Thoracic aorta (tissue), 2 donors: Measurements from ENCODE around the gene ZCCHC3. TPM values are rescaled to one million over a fixed set of nuclear protein-coding genes. Genes with fewer than 3 reads are reported as not detected.

Experiments
- ATAC-seq: fragments of 150-250 bp; one replicate; pipeline ENCODE4 v1.8.0; 2017; ENCODE audit warnings: low read depth; ENCODE audit not compliant: insufficient number of reproducible peaks, low FRiP score
- DNase-seq: peaks from one replicate; pipeline ENCODE4 v3.0.0-alpha.2; 2020; ENCODE audit warnings: low spot score
- H3K27ac ChIP-seq, 2 donors: fragments of 200-600 bp; sonication (generic); 1 replicate in 1 of 2; 2 replicates in 1 of 2; pipeline ENCODE4 v1.5.1; 2016; ENCODE audit warnings: mild to moderate bottlenecking in 2 of 2, moderate library complexity in 2 of 2
- H3K27me3 ChIP-seq: fragments of 200-600 bp; sonication (generic); replicated peaks from 2 replicates; pipeline ENCODE4 v1.6.0; 2016; ENCODE audit warnings: mild to moderate bottlenecking; ENCODE audit not compliant: insufficient read depth
- H3K36me3 ChIP-seq: fragments of 200-600 bp; sonication (generic); one replicate; pipeline ENCODE4 v1.5.1; 2016
- H3K4me1 ChIP-seq, 2 donors: fragments of 200-600 bp; sonication (generic); 1 replicate in 1 of 2; 2 replicates in 1 of 2; pipeline versions ENCODE4 v1.5.1 to v1.6.0; 2016; ENCODE audit warnings: low read depth in 2 of 2, mild to moderate bottlenecking in 1 of 2; ENCODE audit not compliant: control insufficient read depth in 1 of 2
- H3K4me3 ChIP-seq: fragments of 200-600 bp; sonication (generic); 2 replicates; pipeline ENCODE4 v1.5.1; 2016; ENCODE audit warnings: mild to moderate bottlenecking
- H3K9me3 ChIP-seq: fragments of 200-600 bp; sonication (generic); 2 replicates; pipeline ENCODE4 v1.5.1; 2016
- total RNA-seq, 2 donors: library from RNA; depleted of rRNA; stranded (reverse); fragments of >200 nt; gene quantifications; one replicate each; pipeline versions ENCODE4 v1.1.0 to v1.2.3, GENCODE V29; 2016
- TF ChIP-seq, protein P1 (sequence below): fragments of 200-600 bp; sonication (generic); IDR thresholded peaks from one replicate; pipeline ENCODE4 v1.5.1; 2019; ENCODE audit warnings: antibody characterized with exemption

Gene ZCCHC3
- total RNA-seq, 2 donors from 2014 or later, result 14.4 to 19.5 TPM

DNA sequence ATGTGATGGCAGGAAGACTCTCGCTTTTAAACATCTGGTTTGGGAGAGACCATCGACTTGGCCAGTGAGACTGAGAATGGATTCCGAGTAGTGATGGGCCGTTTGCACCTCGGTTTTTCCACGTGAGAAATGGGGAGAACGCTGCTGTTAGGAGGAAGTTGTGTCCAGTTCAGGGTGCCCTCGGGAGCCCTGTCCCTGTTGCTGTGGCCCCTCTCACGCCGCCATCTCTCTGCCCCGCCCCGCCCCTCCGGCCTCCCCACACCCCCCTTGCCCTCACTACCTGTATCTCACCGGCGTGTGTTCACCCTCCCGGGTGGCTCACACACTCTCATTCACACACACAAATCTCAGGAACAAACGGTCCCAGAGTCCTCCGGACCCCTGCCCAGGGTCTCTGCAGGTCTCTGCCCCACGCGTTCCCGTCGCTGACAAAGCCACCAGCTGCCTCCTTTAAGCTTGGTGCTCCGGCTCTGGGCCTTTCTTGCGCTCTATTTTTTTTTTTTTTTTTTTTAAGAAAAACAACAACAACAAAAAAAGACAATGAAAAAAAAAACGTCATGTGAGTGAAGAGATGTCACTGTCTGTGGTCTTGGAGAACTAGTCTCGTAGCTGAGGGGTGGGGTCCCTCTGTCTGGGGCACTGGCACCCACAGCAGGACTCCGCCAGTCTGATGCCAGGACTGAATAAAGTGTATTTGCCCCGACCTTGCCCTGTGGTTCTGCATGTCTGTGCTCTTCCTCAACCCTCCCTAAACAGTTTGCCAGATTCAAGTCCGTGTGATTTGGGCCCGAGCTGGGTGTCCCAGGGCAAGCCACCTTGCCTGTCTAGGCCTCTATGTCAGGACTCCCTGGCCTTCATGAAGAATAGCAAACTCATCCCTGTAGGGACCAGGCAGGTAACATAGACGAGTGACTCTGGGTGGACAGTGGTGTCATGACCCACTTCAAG, 30.9 kb downstream of the ZCCHC3 start:
- Histone ChIP-seq H3K4me3 (peak overlapping the region; percentile 89), H3K27me3 (no peaks in the 10 kb centered on the region), H3K9me3 (no peaks in the 10 kb centered on the region), H3K36me3 (no peaks in the 10 kb centered on the region), H3K4me1 (peaks cover 3 to 20% of the 10 kb centered on the region in 2 donors), H3K27ac (peak overlapping the region; percentile 84 to 93)
- no peak for DNase-seq
- ATAC-seq, result no peak
- TF ChIP-seq, protein P1, sequence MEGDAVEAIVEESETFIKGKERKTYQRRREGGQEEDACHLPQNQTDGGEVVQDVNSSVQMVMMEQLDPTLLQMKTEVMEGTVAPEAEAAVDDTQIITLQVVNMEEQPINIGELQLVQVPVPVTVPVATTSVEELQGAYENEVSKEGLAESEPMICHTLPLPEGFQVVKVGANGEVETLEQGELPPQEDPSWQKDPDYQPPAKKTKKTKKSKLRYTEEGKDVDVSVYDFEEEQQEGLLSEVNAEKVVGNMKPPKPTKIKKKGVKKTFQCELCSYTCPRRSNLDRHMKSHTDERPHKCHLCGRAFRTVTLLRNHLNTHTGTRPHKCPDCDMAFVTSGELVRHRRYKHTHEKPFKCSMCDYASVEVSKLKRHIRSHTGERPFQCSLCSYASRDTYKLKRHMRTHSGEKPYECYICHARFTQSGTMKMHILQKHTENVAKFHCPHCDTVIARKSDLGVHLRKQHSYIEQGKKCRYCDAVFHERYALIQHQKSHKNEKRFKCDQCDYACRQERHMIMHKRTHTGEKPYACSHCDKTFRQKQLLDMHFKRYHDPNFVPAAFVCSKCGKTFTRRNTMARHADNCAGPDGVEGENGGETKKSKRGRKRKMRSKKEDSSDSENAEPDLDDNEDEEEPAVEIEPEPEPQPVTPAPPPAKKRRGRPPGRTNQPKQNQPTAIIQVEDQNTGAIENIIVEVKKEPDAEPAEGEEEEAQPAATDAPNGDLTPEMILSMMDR, result no peak

DNA sequence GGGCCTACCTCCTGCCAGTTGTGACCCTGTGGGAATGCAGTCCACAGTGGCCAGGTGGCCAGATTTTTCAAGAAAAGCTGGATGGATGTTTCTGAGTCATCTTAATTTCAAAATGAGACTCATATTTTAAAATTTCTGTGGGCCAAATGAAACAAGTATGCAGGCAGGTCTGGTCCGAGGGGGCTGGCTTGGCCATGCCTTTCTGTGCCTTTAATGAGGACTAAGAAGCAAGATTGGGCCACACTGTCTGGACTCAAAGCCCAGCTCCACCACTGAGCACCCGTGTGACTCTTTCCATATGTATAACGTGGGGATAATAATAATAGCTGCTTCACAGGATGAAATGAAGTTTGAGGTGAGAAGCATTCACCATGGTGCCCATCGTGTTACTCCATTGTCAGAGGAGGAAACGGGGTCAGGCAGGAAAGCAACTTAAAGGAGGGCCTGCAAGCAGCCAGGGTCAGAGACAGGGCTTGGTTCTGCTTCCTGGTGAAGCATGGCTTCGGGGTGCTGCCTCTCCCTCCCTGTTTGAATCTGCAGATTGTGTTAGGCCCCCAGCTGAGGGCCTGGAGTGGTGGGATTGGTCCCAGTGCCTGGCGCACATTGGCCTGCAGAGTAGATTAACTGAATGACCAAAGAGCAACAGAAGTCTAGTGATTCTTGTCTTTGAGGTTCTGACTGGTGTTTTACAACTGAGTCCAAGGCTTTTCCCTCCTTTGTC, 31.8 kb downstream of the ZCCHC3 start:
- H3K9me3 ChIP-seq, result no peaks in the 10 kb centered on the region
- H3K36me3 ChIP-seq, result no peaks in the 10 kb centered on the region
- TF ChIP-seq, protein P1, result no peak
- H3K4me3 ChIP-seq, result no peak overlapping the region
- peaks cover 0 to 15% of the 10 kb centered on the region in 2 donors for H3K4me1 ChIP-seq
- DNase-seq, result no peak
- no peak for ATAC-seq
- H3K27me3 ChIP-seq, result no peaks in the 10 kb centered on the region
- H3K27ac ChIP-seq, result peak overlapping the region in 1 of 2 donors; percentile 40

DNA sequence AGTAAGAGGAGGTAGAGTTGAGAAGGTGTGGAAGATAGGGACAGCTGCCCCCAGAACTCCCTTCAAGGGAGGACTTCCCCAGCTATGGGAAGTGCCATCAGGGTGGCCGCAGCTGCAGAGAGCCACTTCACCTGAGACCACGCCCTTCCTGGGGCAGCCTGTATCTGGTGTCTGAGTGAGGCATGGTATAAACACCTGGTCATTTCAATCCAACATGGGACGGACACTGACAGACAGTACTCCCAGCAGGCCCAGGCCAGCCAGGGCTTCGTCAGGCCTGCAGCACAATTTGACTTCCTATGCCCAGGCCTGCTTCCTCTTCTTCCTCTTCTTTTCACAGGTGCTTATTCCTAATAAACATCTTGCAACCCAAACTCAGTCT, 32.5 kb downstream of the ZCCHC3 start:
- Histone ChIP-seq H3K27ac (peak overlapping the region in 1 of 2 donors; percentile 40), H3K4me1 (peaks cover 0 to 15% of the 10 kb centered on the region in 2 donors), H3K27me3 (no peaks in the 10 kb centered on the region), H3K9me3 (no peaks in the 10 kb centered on the region), H3K36me3 (no peaks in the 10 kb centered on the region), H3K4me3 (no peak overlapping the region)
- ATAC-seq, result no peak
- no peak for DNase-seq
- TF ChIP-seq, protein P1, result no peak

DNA sequence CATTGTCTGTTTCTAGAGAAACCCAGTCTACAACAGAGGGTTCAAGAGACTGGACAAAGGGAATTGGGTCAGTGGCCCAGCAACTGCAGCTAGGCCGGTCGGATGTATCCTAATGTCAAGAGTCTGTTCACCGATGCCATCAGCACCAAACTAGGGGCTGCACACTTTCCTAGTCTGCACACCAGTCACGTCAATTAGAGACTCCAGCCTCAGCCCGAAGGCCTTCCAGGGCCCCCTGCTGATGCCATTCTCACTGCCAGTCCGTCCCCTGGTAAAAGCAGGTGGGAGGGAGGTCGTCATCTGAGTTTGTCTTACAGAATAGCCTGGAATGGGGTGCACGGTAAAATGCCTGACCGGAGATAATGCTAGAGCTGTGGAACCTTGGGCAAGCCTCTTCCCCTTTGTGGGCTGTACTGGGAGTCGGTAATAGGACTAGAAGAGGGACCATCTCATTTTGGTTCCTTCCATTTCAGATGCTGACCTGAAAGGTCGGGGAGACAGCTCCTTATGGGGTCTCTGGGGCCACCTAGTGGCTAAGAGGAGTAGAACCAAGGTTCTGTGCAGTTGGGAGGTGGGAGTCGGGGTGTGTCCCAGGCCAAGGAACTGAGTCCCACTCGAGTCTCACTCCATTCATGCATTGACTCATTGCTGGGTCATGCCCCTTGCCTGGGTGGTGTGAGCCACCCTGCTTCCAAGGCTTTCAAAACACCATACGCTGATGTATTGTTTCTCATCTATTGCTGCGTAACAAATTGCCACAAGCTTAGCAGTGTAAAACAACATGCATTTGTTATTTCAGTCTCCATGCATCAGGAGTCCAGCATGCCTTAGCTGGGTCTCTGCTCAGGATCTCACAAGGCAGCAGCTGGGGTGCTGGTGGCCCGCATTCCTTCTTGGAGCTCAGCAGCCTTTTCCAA, 33.1 kb downstream of the ZCCHC3 start:
- TF ChIP-seq, protein P1, result peak; percentile 87
- ATAC-seq (no peak), DNase-seq (no peak)
- H3K27ac ChIP-seq, result no peak overlapping the region
- no peaks in the 10 kb centered on the region for H3K36me3 ChIP-seq
- peaks cover 0 to 15% of the 10 kb centered on the region in 2 donors for H3K4me1 ChIP-seq
- no peak overlapping the region for H3K4me3 ChIP-seq
- no peaks in the 10 kb centered on the region for H3K9me3 ChIP-seq
- H3K27me3 ChIP-seq, result no peaks in the 10 kb centered on the region
